ENCODE data around the gene ZFYVE26. TPM values are rescaled to one million over a fixed set of nuclear protein-coding genes. Genes with fewer than 3 reads are reported as not detected.

ZFYVE26 gene
- total RNA-seq, 1 experiment from 2014 or later, result 13.2 TPM

GRCh38 chr14:67856827-67857226, 40.4 kb upstream of the ZFYVE26 start:
- TF ChIP-seq SP1 (IDR thresholded peaks at IDR 0.05; ENCODE audit: low read depth), result no peak
- no peak for TF ChIP-seq FOSL1 (IDR thresholded peaks at IDR 0.05; ENCODE audit: low read depth)
- TF ChIP-seq RAD21 (IDR thresholded peaks at IDR 0.05; ENCODE audit: low read depth), result no peak
- no peak for TF ChIP-seq POLR2AphosphoS5 (IDR thresholded peaks at IDR 0.05; ENCODE audit: low read depth, low read length)
- no peak for TF ChIP-seq ZBTB33 (IDR thresholded peaks at IDR 0.05; ENCODE audit: extremely low read depth, insufficient replicate concordance, low read length)
- TF ChIP-seq ZNF274 (IDR thresholded peaks at IDR 0.05; ENCODE audit: low read depth, low read length), result no peak
- no peak for TF ChIP-seq YY1 (IDR thresholded peaks at IDR 0.05; ENCODE audit: extremely low read depth, insufficient replicate concordance, low read depth, low read length)
- no peak for TF ChIP-seq SIN3A (IDR thresholded peaks at IDR 0.05; ENCODE audit: low read depth)
- no peak for TF ChIP-seq POLR2A (IDR thresholded peaks at IDR 0.05; ENCODE audit: borderline replicate concordance, extremely low read depth, insufficient read depth, insufficient read length)
- TF ChIP-seq, protein P1, sequence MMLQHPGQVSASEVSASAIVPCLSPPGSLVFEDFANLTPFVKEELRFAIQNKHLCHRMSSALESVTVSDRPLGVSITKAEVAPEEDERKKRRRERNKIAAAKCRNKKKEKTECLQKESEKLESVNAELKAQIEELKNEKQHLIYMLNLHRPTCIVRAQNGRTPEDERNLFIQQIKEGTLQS (IDR thresholded peaks at IDR 0.05), result no peak
- no peak for TF ChIP-seq EZH2 (IDR thresholded peaks at IDR 0.05)
- no peak for TF ChIP-seq CBX3 (IDR thresholded peaks at IDR 0.05; ENCODE audit: low read depth)
- TF ChIP-seq ZFX (IDR thresholded peaks at IDR 0.05), result no peak
- no peak for TF ChIP-seq CTCF (IDR thresholded peaks at IDR 0.05 in 2 of 3, conservative IDR thresholded peaks at IDR 0.05 in 1 of 3; ENCODE audit: borderline replicate concordance in 1 of 3, insufficient read depth in 1 of 3, low read depth in 2 of 3, low read length in 2 of 3)
- Histone ChIP-seq H4K20me1 (ENCODE audit: insufficient read depth) (no peaks in the 10 kb centered on the region), H3K9me3 (ENCODE audit: control insufficient read depth in 1 of 2, insufficient read depth in 1 of 2, low read depth in 1 of 2, low read length in 2 of 2) (no peaks in the 10 kb centered on the region), H2AFZ (ENCODE audit: low read depth, low read length, poor library complexity, severe bottlenecking) (no peak overlapping the region), H3K4me2 (ENCODE audit: low read length) (no peak overlapping the region), H3K27me3 (ENCODE audit: insufficient read depth, low read length) (no peaks in the 10 kb centered on the region), H3K9ac (ENCODE audit: low read length) (no peak overlapping the region), H3K36me3 (ENCODE audit: control insufficient read depth in 1 of 2, insufficient read depth in 2 of 2, low read length in 2 of 2) (no peaks in the 10 kb centered on the region), H3K9me2 (ENCODE audit: insufficient read depth) (no peaks in the 10 kb centered on the region), H3K27ac (ENCODE audit: low read depth, low read length) (no peak overlapping the region), H3K79me2 (ENCODE audit: insufficient read depth, low read length) (no peaks in the 10 kb centered on the region), H3K4me3 (replicated peaks in 1 of 2; ENCODE audit: low read depth in 1 of 2, low read length in 2 of 2) (no peak overlapping the region), H3K4me1 (ENCODE audit: control insufficient read depth in 1 of 2, insufficient read depth in 2 of 2, low read length in 2 of 2) (peaks cover 7 to 14% of the 10 kb centered on the region in 2 experiments; a peak in 3 of 4 replicates)
- ATAC-seq (no peak), DNase-seq (ENCODE audit: low read depth, low spot score) (no peak)
- intact Hi-C loops (cut with micrococcal nuclease), result no loop called here
- no TSS peak for BruUV-seq (replicated peaks)
- POLR2A ChIA-PET, result interaction anchor here (0.7 kb wide), 1 partner anchor 1612 kb away, joined by 3 read pairs; no protein-coding TSS in a partner anchor
- CTCF ChIA-PET, result no interaction called here
- RAD21 ChIA-PET (ENCODE audit: low non-redundant PET in 1 of 2, low total read pairs in 2 of 2, uncharacterized antibody in 2 of 2, unreplicated experiment in 2 of 2), result no interaction called here
